NCI-H510A (cell line): ENCODE measurements around the gene TAOK2.
"Not testable (repeated sequence)": the region's sequence is repeated elsewhere in the genome, so short reads cannot be mapped to it uniquely, and the experiment has no call there.

Experiments
- DNase-seq: peaks from one replicate; lab custom pipeline; 2025; lab: John Stamatoyannopoulos, UW

The TAOK2 gene

DNA sequence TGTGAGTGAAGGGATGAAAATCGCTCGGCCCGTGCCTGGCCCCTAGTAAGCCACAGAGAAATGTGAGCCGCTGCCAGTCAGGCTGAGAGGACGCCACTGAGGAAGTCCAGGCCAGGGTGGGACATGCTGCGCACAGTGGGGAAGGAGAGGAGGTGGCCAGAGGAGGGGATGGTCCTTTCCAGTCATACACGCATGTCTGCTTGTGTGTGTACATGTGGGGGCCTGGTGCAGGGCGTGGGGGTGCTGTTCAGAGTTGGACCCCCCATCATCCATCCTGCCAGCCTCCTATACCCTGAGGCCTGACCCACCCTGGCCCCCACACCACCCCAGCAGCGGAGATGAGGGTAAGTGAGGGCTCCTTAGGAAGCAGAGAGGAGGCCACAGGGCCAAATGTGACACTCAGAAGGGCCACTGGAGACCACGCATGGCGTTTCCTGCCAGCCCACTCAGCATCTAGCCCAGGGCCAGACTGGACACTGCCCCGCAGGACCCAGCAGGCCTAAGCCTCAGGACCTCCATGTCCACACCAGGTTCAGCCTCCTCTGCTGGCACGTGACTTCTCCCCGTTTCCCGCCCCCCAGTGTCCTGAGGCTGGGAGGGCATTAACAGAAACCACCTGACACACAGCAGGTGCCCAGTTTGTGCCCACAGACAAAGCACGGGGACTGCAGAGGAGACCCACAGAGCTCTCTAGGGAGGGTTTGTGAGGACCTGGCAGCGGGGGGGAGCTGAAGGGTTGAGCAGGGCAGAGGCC lies 30.2 kb downstream of the TAOK2 start:
- DNase-seq, result no peak

DNA sequence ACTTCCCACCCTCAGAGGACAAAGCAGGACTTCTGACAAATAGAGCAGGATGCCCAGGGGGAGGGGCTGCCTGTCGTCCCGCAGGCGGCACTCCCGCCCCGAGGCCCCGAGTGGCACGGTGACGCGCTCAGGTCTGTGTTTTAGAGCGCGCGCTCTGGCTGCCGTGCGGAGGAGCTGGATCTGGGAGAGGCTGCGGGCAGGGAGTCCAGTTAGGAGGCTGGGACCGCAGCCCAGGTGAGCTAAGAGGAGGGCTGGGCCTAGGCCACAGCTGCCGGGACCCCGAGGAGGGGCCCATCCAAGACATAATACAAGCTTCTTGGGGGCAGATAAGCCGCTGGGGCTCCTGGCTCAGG lies 30.7 kb downstream of the TAOK2 start:
- peak; percentile 91 for DNase-seq

- DNase-seq, result peak; percentile 83
Observed at GRCh38 chr16:30004811-30005242, 31.2 kb downstream of the TAOK2 start.

- peak; percentile 69 for DNase-seq
Observed at GRCh38 chr16:30005341-30006094, 31.9 kb downstream of the TAOK2 start.

DNA sequence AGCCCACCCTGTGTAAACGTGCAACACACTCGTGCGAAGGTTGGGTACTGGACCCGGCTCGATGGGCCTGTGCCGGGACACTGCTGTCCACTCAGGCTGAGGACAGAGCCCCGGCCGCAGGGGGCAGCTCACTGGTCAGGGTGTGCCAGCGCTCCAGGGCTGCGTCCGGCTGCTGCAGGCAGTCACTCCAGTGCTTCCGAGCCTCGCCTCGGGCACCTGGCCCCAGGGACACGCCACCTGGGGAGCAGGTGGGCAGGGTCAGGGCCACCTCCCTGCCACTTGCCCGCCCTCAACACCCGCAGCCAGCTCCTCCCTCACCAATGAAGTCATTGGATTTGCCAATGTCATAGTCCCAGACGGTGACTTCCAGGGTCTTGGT lies 32.4 kb downstream of the TAOK2 start:
- DNase-seq, result no peak

DNA sequence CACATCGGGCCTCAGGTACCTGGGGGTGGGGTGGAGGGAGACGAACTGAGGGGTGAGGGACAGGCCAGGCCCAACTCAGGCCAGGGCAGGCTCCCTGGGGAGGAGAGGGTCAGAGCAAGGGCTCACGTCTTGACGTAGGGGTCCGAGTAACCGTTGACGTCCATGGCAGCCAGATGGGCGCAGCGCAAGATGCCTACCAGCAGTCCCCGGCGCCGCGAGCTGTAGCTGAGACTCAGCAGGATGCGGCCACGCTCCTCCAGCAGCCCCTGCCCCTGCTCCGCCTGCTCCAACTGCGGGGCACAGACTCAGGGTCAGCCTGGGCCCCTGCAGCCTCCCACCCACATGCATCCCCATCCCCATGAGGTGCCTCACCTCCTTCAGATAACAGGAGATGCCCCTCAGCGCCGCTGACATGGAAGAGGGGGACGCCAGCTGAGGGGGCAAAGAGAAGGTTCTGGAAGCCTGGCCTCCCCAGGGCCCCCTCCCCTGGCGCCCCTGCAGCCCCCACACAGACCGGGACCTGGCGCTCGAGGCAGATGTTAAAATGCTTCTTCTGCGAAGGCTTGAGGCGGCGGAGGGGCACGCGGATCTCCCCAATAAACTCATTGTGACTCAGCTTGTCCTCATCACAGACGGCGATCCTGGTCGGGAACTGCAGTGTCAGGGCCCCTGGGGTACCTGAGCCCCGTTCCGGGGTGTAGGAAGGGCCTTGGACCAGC lies 33.1 kb downstream of the TAOK2 start:
- DNase-seq, result no peak

DNA sequence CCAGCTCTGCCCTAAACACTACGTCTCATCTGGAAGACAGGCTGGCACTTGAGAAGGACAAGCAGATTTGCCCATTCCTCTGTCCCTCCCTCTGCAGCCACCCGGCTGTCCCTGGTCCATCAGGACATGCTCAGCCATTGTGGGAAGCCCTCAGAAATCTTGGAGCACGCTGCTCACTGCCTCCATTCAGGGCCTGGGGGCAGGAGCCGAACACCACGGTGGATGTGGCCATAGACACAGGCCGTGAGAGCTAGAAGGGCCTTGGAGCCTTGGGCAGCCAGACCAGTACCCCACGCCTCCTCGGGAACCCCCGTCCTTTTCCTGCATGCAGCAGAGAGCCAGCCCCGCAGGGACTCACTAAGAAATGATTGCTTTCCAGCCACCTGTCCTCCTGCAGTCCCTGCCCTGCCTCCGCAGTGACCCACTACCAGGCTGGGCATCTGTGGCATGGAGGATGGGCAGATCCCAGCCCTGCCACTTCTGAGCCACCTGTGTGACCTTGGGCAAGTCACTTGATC lies 33.8 kb downstream of the TAOK2 start:
- DNase-seq, result no peak

DNA sequence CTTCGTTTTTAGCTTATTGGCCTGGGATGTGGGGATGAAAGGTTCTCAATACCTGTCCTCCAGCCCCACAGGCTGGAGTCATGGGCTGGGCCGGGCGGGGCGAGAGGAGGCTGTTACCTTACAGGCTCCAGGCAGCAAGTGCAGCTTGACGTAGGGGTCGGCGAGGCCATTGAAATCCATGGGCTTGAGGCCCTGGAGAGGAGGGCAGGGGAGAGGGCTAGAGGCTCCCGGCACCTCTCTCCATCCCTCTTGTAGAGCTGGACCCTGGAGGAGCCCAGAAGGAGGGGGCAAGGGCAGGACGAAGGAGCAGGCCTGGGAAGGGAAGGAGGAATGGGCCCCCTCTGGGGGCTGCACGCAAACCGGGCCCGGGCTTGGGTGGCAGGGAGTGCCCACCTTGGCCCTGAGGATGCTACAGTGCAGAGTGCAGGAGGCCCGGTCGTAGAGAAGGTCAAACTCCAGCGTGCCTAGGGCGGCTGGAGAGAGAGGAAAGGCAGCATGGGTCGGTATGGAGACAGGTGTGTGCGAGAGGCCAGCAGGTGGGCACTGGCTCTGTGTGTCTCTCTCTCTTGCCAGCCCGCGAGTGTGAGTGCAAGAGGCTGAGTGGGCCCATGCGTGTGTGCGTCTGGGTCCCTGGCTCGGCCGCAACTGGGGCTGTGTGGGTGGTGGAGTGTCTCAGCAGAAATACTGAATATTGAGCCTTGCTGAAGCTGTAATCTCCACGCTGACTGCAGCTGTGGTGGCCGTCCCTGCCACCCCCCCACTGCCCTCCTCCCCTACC lies 35.6 kb downstream of the TAOK2 start:
- DNase-seq, result no peak

DNA sequence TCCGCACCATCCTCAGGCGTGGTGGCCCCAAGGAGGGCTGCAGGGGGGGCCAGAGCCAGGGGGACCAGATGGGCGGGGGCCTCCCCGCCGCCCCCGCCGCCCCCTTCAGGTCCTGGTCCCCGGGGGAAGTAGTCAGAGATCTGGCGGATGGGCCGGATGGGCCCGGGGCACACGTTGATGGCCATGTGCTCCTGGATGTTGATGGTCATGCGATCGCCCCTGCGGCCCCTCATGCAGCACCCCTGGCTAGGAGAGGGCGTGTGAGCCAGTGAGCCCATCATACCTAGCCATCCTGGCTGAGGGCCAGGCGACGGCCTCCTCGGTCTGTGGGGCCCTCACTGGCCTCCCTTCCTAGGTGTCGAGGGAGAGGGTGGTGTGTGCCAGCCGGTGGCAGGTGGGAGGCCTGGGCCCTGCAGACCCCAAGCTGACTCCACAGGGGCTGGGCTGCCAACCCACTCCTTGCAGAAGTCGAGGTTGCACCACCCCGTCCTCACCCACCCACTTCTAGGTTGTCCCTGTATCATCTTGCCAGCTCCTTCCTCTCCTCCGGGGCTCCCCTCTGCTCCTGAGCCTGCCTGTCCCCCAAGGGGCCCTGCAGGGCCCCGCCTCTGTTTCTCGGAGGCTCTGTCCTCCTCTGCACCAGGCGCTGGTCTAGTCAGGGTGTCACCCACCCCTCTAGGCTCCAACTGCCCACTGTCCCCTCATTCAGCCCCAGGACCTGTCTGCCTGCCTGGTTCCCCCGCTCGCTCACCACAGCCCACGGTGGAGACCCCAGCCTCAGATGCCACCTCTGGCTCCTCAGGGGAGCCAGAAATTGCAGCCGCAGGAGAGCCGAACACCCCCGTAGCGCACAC lies 36.5 kb downstream of the TAOK2 start:
- DNase-seq, result no peak

DNA sequence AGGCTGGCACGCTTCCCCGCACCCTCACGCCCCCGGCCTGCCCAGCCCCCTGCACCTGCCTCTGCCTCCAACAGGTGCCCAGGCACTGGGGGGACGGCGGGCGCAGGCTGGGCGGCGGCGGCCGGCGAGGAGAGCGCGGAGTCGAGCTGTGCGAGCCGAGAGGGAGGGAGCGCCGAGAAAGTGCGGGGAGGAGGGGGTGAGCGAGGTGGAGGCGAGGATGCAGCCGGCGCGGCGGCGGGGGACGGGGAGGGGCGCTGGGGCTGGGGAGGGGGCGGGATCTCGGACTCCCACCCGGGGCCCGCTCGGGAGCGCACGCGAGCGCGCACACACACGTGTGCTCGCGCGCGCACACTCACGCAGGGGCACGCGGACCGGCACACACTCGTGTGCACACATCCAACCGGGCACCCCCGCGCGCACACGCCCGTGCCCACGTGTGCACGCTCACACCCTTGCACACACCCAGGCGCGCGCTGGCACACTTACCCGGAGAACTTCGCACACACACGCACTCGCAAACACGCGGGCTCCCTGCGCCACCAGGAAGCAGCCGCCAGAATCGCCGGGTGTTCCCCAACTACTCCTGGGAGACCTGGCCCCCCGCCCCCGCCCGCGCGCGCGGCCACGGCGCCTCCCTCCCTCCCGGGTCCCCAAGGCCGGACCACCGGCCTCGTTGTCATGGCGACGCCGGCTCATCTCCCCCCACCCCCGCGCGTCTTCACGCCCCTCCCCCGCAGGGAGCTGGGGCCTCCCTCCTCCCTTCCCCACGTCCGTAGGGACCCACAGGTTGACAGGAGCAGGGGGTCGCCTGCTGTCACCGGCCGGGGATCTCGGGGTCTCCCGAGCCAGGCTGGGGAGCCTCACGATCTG lies 37.4 kb downstream of the TAOK2 start, which contains the start of gene DOC2A:
Gene DOC2A (minus strand): TSS at position 184 of the 870 bp plus-strand sequence. CDS start 805 bp downstream, outside the sequence.
- DNase-seq, result peak; percentile 75

- no peak for DNase-seq
Observed at GRCh38 chr16:30011714-30012504, 38.2 kb downstream of the TAOK2 start.

DNA sequence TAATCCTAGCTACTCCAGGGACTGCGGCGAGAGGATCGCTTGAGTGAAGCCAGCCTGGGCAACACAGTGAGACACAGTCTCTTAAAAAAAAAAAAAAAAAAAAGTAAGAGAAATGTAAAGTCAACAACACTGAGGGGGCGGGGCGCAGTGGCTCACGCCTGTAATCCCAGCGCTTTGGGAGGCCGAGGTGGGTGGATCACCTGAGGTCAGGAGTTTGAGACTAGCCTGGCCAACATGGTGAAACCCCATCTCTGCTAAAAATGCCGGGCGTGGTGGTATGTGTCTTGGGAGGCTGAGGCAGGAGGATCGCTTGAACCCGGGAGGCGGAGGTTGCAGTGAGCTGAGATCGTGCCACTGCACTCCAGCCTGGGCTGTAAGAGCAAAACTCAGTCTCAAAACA lies 38.9 kb downstream of the TAOK2 start:
- DNase-seq, result not testable (repeated sequence)

- DNase-seq, result not testable (repeated sequence)
Observed at GRCh38 chr16:30015450-30015849, 41.8 kb downstream of the TAOK2 start.

DNA sequence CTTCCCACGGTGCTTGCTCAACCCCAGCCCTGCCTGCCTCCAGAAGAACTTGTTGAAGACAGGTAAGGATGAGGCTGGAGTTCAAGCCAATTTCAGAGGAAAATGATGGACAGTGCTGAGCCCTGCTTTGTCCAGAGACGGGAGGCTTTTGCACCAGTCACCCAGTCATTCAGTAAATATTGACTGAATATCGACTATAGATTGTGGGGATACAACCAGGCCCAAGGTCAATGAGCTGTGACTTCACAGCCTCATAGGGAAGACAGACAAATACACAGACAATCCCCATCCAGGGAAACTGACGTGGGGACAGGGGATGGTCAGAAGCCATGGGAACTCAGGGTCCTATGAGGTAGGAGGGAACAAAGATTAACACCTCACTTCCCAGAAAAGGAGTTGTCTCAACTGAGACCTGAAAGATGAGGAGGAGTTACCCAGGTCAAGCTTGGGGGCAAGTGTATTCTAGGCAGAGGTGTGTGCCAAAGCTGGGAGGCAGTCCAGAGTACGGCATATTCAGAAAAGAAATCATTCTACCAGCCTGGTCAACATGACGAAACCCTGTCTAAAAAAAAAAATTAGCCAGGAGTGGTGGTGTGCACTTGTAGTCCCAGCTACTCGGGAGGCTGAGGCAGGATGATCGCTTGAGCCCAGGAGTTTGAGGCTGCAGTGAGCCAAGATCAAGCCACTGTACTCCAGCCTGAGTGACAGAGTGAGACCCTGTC lies 43.0 kb downstream of the TAOK2 start:
- DNase-seq, result no peak

GRCh38 chr16:30017277-30017656 lies 43.6 kb downstream of the TAOK2 start:
- DNase-seq, result no peak

- DNase-seq, result not testable (repeated sequence)
Observed at GRCh38 chr16:30017937-30018336, 44.3 kb downstream of the TAOK2 start.

GRCh38 chr16:30018731-30019158 lies 45.1 kb downstream of the TAOK2 start:
- DNase-seq, result no peak

- no peak for DNase-seq
Observed at GRCh38 chr16:30022887-30023286, 49.2 kb downstream of the TAOK2 start, which contains the start of gene C16orf92. Gene C16orf92, plus strand, starts transcription at chr16:30023198. Its CDS starts 143 bp downstream, at chr16:30023341.
